Endometrial microvascular endothelial cells (primary cell): ENCODE measurements around the gene TMPRSS11D. TPM values are rescaled to one million over a fixed set of nuclear protein-coding genes. Genes with fewer than 3 reads are reported as not detected.

ENCODE experiments used
- in situ Hi-C: cut with HindIII; loops from 2 replicates; pipeline ENCODE4 v1.10.0; 2017; ENCODE audit warnings: low sequenced_read_pairs, low pct_unique_long_range_greater_than_20kb; ENCODE audit errors: inconsistent ontology term
- total RNA-seq: library from RNA; depleted of rRNA; stranded (reverse); fragments of >200 nt; gene quantifications from one replicate; pipeline ENCODE4 v1.2.3, GENCODE V29; 2015; ENCODE audit errors: inconsistent ontology term

The TMPRSS11D gene
- not detected for total RNA-seq

GRCh38 chr4:67883902-67884301 lies at the start of gene TMPRSS11D:
TMPRSS11D (minus strand) TSS chr4:67884002; CDS start chr4:67883933, 69 bp downstream.
- in situ Hi-C loops, result no loop called here

DNA sequence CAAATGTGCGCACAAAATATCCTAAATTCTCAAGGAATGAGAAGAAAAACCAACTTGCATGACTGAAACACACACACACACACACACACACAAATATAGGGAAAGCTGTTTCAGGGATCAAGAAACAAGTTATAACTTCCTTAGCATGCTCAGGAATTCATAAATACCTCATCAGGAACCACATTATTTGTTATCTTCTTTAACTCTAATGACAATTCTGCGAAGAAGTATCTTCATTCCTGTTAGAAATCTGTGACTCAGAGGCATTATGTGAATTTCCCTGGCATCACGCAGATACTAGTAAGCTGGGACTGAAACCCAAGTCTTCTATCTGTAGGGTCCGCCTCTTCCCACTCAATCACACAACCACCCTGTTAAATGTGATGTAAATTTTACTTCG lies 49.2 kb upstream of the TMPRSS11D start:
- in situ Hi-C loops, result no loop called here

- in situ Hi-C loops, result no loop called here
Measured at GRCh38 chr4:67931256-67931655, 47.5 kb upstream of the TMPRSS11D start.

- in situ Hi-C loops, result no loop called here
Measured at GRCh38 chr4:67929426-67929825, 45.6 kb upstream of the TMPRSS11D start.

DNA sequence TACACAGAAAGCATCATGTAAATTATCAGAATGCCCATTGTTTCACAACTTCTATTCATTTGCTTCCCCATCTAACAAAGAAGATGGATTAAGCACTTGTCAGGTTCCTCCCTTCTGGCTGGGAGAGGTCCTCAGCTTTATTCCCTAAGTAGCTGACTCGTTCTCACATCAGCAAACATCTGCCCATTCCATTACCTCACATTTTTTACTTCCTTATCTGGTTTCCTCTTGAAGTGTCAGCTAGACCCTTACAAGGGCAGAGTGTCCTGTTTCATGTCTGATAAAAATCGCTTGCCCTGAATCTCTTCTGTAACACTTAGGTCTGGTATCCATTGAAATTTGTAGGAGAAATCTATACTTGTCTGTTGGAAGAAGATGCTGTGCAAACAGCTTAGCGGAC lies 44.7 kb upstream of the TMPRSS11D start:
- in situ Hi-C loops, result no loop called here

DNA sequence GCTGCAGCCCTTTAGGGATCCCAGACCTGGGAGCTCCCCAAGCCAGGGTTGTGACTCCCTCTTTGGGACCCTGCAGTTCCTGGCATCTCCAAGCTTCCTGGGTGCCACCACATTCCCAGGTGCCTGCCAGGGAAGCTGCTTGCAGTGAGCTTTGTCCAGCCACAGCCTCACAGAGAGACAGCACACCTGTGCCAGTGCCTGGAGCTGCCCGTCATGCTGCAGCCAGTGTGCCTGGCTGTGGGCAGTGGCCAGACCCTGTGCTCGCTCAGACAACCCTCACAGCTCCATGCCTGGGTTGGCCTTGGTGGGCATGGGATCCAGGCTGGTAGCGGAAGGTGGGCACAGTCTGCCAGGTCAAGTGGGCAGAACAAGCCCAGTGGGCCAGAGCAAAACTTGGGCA lies 43.4 kb upstream of the TMPRSS11D start:
- in situ Hi-C loops, result no loop called here

DNA sequence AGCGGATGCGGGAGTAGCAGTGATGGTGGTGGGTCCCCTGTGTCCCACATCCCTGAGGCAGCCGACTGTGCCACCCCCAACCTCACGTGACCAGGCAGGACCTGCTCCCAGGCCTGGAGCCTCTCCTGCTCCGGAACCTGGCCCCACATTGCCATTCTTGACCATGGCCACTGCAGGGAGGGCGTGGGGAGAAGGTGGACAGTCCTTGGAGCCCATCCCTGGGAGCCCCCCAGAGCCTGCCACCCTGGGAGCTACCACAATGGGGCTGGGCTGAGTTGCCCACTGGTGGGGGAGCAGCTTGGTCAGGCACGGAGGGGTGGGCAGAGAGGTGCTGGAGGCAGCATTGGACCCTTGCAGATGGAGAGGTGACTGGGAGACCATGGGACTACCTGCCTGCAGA lies 42.7 kb upstream of the TMPRSS11D start:
- in situ Hi-C loops, result no loop called here

DNA sequence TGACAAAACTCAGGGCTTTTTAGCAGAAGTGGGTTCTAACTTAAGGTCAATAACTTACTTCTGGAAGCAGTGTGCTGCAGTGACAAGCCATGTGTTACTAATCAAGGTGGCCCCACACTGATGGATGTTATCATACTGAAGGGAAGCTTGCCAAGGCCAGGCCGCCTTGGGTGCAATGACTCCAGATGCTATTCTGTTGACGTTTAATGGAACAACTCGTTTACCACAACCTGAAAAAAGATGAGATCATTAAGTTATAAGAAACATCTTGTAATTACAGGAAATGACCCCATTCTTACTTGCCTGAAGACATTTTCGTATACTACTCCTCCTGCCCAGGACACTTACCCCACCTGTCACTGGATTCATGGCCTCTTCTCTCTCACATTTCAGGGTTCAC lies 38.9 kb upstream of the TMPRSS11D start:
- in situ Hi-C loops, result no loop called here

GRCh38 chr4:67918428-67918827 lies 34.6 kb upstream of the TMPRSS11D start:
- in situ Hi-C loops, result no loop called here

GRCh38 chr4:67915400-67915966 lies 31.7 kb upstream of the TMPRSS11D start:
- in situ Hi-C loops, result no loop called here

- in situ Hi-C loops, result no loop called here
Measured at GRCh38 chr4:67912080-67912479, 28.3 kb upstream of the TMPRSS11D start.

GRCh38 chr4:67911638-67912037 lies 27.8 kb upstream of the TMPRSS11D start:
- in situ Hi-C loops, result no loop called here

DNA sequence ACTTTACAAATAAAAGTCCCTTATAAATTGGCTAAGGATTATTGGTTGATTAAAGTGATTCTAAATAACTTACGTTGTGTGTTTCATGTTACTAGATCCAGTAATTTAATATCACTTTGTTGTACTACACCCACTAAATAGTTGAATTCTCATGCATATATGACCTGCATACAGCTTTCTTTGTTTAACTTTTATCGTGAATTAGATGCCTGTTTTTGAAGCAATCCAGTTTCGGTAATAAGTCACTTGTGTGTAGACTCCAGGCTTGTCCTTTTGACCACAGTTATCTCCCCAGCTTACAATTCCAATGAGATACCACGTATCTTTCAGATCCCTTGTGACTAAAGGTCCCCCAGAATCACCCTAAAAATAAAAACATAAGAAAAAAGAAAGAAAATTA lies 27.3 kb upstream of the TMPRSS11D start:
- in situ Hi-C loops, result no loop called here

- in situ Hi-C loops, result no loop called here
Measured at GRCh38 chr4:67910585-67910905, 26.7 kb upstream of the TMPRSS11D start.

DNA sequence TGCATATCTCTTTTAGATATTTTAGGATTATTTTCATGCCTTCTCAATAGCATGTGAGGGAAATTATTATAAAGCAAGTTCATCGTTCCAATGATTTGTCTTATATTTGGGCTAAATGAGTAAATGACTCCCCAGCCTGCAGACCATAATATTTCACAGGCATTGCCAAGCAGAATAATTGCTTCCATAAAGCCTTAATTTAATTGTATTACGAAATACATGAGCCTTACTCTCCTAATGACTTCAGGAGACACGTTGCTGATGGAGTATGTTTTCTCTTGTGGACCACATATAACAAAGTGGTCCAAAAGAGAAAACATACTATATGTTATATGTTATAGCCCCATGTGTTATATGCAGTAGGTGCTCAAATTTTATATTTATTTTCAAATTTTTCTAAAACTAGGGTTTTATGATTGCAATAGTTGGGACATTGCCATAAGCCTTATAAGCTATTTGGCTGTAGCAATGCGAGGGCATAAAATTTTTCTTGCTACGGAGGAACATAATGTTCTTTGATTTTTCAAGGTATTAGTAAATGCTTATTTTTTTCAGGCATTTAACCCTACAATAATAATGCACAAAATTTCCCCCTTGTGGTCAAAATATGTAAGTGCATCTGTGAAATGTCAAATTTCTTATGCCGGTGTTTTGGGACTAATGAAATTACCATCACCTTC lies 26.2 kb upstream of the TMPRSS11D start:
- in situ Hi-C loops, result no loop called here

GRCh38 chr4:67907650-67908049 lies 23.8 kb upstream of the TMPRSS11D start:
- in situ Hi-C loops, result no loop called here

DNA sequence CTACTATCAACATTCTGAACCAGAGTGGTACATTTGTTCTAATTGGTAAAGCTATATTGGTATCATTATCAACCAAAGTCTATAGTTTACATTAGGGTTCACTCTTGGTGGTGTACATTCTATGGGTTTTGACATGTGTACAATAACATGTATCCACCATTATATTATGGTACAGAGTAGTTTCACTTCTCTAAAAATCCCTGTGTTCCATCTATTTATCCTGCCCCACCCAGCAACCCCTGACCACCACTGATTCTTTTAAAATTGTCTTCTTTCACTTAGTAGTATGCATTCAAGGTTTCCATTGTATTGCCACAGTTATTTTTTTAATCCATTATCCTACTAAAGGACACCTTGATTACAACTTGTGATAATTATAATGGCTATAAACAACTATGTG lies 15.3 kb upstream of the TMPRSS11D start:
- in situ Hi-C loops, result no loop called here

GRCh38 chr4:67897686-67898085 lies 13.9 kb upstream of the TMPRSS11D start:
- in situ Hi-C loops, result no loop called here

GRCh38 chr4:67896421-67897065 lies 12.7 kb upstream of the TMPRSS11D start:
- in situ Hi-C loops, result no loop called here

DNA sequence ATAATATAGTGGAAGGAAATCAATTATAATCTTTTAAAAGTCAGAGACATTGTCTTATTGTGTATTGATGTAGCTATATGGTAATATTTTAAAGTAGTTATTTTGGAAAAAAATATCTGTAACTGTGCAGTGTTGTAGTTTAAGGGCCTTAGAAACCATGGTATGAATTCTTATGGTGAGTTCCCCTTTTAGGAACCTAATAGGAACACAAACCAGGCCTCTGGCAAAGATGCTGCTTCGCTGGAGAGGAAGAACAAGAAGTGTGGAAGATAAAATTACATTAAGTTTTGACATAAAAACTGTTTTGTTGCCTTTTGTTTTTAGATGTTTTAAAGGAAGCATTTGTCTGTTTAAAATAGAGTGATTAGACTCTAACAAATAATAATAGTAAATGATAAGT lies 10.9 kb upstream of the TMPRSS11D start:
- in situ Hi-C loops, result no loop called here
